Measurements from ENCODE around the gene MAPKBP1. TPM values are rescaled to one million over a fixed set of nuclear protein-coding genes. Genes with fewer than 3 reads are reported as not detected.

MAPKBP1 gene
- total RNA-seq, 1 experiment from 2014 or later = 10.0 TPM

DNA sequence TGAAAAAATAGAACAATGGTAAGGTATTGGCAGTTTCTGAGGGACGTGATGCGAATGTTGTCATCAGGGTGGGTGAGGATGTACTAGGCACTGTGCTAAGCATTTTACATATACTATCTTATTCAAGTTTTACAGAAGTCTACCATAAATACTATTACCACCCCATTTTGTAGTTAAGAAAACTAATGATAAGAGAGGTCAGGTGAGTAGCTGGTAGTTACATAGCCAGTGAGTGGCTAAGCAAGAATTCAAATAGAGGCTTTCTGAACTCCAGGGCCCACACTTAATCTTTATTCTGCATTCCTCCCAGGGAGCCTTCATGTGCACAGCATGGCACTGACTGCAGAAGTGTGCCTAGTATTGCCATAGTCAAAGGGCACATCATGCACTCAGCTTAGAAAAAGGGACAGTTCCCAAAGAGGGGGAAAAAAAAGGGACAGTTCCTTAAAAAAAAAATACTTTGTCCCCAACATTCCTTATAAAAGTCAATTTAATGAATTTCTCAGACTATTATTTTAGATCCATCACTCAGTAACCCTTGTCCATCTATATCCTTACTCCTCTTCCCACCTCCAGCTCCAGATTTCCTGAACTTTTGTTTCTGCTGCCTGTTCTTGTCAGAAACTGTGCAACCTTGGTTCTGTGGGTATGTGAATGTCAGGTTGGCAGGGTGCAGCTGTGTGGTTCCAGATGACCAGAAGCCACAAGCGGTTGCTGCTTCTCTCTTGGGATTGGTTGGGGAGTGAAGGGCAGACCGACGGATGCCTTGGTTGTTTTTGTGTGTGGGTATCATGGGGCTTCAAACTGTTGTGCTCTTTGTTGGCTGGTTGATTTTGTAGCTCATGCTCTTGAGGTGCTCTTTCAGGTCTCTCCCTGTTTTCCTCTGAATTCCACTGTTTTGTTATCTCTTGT lies 8.3 kb downstream of the MAPKBP1 start:
- no peak for DNase-seq (ENCODE audit: low spot score)

DNA sequence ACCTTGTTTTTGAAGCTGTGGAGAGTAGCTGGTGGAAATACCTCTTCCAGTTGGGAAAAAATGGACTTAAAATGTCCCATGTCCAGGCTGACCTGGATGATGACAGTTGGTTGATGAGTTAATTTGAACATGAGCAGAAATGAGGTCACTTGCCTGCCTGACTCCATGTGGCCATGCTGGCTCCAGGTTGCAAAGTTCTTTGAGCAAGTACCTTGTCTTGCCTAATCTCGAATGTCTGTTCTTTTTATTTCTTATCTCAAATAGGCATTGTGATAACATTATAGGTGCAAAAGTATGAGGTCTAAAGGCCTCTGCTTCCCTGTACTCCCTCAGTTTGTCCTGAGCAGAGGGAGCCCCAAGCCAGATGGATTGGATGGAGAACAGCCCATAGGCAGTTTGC lies 9.0 kb downstream of the MAPKBP1 start:
- DNase-seq (ENCODE audit: low spot score) = no peak

DNA sequence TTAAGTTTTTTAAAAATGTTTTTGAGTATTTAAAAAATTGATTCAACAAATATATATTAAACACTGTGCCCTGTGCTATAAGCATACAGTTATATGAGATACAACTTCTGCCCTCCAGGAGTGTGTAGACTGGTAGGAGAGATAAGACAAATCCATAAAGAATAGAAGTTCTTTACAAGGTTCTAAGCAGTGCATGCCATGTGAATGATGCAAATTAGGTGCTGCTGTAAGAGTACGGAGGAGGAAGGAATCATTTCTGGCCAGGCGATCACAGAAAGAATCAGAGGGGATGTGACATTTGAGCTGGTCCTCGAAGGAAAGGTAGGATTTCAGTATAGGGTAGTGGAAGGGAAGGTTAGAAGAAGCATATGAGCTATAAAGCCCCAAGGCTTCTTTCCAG lies 14.0 kb downstream of the MAPKBP1 start:
- no peak for DNase-seq (ENCODE audit: low spot score)

DNA sequence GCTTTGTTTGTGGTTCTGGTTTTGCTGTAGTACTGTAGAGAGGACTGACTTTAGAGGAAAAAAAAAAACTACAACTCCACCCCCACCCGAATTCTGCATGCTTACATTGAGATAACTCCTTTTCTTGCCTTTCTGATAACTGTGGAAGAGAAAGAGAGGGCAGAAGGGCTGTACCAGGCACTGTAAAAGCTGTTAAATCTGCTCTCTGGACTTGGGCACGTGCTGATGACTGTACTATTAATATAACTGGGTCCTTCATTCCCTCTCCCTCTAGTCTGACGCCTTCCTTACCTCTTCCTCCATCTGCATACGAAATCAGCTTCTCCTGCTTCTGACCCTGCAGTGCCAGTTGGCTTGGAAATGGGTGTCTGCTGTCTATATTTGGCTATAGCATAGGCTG lies 15.0 kb downstream of the MAPKBP1 start:
- no peak for DNase-seq (ENCODE audit: low spot score)

DNA sequence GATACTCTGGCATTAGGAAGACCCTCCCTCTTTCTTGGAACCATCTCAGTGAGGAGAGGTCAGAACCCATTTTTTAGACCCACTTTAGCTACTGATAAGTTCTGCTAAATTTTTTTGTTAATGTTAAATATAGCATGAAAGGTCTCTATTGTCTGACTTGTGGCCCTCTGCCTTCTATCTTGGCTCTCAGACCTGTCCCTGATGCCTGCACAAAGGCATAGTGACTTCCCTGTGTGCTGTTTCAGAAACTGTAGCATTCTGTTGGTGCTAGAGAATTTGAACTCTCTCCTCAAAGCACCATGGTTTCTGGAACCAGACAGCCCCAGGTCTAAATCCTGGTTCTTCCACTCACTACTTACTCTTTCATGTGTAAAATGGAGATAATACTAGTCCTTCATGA lies 15.4 kb downstream of the MAPKBP1 start:
- DNase-seq (ENCODE audit: low spot score) = no peak

DNA sequence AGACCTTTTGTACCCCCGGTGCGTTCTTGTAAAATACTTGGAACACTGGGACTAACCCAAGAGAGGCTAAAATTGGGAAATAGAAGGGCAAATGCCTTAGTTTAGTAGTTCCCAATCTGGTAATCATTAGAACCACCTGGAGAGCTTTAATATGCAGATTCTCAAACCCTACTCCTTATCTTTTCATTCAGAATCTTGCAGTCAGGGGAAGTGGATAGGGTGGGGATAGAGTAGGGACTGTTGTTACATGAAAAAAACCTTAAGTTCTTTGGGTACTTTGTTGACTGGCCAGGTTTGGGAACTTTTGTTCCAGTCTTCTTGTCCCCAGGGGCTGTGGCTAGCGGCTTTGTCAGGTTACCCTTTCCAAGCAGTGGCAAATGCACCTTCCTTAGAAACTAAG lies 15.9 kb downstream of the MAPKBP1 start:
- no peak for DNase-seq (ENCODE audit: low spot score)

DNA sequence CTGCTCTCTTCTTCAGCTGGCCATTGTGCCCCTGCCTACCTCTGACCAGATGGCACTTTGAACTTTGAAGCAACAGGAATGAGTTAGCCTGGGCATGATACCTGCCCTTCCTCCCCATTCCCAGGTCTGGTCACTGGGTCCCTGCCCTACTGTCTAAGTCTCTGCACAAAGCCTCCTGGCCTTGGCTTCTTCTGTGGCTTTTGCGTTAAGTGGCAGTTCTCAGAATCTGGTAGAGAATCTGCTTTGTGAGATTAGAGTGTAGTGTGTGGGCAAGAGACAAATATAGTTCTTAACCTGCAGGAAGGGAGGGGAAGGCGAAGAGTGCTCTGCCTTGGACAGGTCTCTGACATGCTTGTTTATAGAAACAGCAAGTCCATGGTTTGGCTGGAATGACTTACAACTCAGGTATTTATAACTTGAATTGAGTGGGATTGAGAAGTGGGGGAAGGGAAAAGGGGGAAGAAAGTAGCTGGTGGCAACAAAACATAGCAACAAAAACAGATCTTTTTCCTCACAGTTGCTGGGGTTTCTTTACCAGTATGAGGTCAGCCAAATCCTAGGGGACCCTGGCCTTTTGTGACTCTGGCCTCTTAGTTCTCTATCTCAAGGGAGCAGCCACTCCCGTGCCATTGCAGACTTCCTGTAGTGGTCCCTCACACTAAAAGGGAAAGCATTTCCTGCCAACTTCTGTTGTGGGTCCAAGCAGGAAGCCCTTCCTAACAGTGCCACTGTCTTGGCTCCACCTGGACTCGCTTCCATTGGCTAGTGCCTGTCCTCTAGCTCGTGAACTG lies 16.7 kb downstream of the MAPKBP1 start:
- peak; percentile 63 for DNase-seq (ENCODE audit: low spot score)

DNA sequence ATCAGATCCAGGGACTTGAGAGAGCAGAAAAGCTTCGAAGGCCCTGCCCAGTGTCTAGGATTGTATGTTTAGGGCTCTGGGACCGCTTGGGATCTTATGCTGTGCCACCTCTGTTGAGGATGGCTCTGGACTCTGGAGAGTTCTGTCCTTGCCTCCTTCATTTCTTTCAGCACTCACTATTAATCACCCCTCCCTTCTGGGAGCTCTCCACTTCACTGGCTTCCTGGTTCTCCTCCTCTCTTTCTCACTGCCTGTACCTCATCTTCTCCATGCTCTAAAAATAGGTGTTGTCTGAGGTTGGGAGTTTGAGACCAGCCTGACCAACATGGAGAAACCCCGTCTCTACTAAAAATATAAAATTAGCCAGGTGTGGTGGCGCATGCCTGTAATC lies 17.3 kb downstream of the MAPKBP1 start:
- DNase-seq (ENCODE audit: low spot score) = no peak

DNA sequence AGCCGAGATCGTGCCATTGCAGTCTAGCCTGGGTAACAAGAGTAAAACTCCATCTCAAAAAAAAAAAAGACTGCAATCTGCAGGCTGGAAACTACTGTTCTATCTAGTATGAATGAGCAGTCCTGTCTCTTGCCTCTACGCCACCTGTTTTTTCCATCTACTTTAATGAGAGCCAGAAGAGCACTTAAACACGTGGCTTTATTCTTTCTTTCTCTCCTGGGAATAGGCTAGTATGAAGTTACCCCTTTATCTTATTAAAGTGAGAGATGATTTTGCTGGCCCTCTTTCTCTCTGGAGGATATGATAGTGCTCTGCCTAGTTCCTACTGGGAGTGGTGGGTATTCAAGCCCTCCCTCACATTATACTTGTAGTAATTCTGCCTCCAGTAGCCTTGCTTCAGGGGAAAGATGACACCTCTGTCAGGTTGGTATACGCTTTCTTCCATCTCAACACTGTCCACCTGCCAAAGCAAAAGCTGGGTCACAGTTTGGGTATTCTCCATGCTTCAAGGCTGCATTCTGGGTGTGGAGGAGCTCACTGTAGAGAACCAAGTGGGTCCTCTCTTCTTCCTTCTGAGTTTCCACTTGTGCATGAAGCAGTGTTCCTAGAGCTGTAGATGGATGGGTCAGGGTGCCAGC lies 17.8 kb downstream of the MAPKBP1 start:
- no peak for DNase-seq (ENCODE audit: low spot score)

DNA sequence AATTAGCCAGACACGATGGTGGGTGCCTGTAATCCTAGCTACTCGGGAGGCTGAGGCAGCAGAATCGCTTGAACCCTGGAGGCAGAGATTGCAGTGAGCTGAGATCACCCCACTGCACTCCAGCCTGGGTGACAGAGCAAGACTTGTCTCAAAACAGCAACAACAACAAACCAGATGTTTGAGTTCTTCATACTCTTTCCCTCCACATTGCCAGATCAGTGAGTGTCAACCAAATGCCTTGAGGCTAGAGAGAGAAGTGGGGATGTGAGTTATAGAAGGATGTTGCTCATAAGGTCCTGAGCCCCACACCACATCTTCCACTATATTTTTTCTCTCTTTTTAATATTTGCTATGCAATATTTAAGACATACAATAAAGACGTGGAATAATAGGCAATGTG lies 19.8 kb downstream of the MAPKBP1 start:
- DNase-seq (ENCODE audit: low spot score) = no peak

DNA sequence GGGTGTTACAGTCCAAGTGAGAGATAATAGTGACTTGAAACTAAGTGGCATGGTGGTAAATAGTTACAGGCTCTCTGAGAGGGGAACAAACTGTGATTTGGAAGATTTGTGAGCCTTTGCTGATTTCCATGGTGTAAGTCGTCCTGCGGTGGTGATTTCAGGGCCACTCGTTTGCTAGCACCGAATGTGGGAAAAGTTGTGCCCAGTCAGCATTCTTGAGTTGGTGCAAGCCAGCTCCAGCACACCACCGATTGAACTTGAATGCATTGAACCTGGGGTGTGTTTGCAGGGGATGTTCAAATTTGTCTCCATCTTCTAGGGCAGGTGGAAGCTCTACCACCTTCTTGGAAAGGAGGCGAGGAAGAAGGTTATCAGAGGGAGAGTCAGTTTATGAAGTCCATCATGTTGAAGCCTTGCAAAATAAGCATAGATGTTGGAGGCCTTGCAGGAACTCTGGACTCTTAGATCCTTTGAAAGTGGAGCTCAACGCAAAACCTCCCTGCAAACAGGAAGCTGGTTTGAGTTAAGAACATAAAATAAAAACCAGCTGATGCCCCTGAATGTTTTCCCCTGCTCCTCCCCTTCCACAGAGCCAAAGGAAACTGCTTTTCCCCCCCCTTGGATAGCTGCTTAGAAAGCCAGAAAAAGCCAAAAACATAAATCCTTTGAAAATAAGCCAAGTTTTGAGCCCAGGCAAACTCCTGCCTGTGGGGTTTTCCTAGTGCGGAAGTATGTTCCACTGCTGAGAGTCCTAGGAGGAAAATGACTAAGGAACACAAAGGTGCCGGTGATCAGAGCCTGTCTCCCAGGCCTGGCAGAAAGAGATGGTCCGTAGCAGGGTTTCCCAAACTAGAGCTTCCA lies 21.9 kb downstream of the MAPKBP1 start:
- no peak for DNase-seq (ENCODE audit: low spot score)

DNA sequence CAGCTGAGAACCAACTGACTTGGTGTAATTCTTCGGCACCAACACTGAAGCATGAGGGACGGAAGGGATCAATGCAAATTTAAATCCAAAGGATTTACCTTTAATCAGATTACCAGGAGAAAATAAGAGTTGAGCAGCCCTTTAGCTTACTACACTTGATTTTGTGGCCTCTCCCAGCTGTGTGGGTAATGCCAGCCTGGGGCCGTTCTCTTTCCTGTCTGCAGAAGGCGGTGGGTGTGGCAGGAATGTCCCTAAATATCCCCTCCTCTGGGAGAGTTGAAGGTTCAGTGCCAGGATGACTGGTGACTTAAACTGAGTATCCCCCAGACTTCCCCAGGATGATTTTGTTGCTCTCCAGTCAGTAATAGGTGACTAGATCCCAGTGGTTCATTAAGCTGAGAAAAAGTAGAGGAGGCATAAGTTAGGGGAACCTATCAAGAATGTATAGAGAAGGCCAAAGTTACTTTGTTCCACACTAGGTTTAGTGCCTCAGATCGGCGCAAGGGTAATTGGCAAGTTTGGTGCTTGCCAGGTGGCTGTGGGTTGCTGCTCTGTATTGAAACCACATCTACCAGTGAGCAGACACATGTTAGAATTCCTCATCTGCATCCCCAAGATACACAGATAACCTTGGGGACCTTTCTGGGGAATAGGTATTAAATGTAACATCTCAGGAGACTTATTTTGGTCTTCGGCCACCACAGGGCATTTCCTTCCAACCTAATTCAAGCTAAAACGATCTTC lies 23.1 kb downstream of the MAPKBP1 start:
- DNase-seq (ENCODE audit: low spot score) = no peak

DNA sequence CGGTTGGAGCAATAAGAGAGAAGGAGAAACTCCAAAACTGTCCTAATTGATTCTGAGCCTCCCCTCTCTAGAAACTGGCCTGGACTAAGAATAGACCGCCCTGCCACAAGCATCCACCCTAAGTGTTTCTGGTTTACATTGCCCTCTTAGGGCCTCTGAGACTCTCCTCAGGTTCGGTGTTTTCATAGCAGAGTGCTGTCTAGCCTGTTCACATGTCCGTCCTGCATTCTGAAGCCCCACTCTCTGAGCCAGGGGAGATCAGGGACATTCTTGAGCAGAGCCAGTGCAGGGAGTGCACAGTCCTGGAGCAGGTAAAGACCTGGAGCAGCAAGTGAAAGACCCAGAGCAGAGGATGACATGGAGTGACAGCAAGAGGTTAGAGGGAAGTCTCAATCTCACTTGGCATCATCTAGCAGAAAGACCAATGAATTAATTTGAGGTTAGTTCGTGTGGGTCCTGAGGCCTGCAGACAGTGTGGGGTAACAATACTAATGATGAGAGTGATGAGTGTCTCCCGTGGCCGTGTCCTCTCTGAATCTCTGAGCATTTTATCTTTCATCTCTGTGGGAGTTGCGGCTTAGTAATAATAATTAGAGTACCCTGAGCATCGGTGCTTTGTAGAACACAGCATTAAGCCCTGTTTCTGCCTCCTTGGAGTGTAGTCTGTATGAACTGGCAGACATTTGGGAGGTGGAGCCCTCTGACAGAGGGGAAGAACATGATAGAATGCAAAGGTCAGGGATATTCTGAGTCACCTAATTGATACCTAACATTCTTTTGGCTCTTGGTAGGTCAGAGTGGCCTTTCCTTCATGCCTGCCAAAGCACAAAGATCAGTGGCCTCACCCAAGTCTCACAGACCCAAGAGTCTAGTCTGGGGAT lies 24.6 kb downstream of the MAPKBP1 start:
- no peak for DNase-seq (ENCODE audit: low spot score)

DNA sequence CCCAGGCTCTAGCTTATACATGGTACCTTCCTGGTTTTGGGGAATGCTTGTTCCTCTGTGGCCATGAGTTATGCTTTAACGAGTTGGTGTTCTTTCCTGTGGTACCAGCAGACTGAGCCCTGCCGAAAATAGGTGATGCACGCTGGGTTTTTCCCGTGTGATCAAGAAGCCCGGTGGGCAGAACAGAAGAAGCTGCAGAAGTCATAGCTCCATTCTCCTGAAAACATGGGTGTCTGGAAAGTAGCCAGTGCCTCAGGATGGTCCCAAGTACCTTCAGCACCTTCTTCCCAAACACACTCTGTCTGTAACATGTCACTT lies 25.2 kb downstream of the MAPKBP1 start:
- DNase-seq (ENCODE audit: low spot score) = no peak

DNA sequence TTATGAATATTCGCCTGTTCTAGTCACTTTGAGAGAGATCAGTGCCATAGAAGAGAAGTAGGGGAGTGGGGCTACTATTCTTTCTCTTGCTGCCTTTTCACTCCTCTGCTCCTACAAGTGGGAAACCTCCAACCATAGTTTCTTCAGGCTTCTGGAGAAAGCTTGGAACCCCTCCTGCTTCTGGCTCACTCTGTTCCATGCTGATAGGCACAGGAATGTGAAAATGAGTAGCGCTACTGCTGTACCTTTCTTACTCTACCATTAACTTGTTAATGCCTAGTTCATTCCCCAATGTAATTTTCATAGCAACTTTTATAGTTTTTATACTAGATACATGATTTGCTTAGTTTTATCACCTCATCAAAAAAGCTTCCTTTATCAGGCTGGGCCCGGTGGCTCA lies 26.9 kb downstream of the MAPKBP1 start:
- DNase-seq (ENCODE audit: low spot score) = no peak

DNA sequence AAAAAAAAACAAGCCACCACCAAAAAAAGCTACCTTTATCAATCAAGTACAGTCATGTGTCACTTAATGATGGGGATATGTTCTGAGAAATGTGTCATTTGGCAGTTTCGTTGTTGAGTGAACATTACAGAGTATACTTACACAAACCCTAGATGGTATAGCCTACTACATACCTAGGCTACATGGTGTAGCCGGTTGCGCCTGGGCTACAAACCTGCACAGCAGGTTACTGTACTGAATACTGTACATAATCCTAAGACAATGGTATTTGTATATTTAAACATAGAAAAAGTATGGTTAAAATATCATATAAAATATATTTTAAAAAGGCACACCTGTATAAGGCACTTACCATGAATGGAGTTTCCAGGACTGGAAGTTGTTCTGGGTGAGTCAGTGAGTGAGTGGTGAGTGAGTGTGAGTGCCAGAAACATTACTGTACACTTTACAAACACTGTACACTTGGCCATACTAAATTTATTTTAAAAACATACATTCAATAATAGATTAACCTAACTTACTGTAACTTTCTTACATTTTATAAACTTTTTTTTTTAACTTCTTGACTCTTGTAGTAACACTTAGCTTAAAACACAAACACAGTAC lies 27.7 kb downstream of the MAPKBP1 start:
- peak; percentile 16 for DNase-seq (ENCODE audit: low spot score)

DNA sequence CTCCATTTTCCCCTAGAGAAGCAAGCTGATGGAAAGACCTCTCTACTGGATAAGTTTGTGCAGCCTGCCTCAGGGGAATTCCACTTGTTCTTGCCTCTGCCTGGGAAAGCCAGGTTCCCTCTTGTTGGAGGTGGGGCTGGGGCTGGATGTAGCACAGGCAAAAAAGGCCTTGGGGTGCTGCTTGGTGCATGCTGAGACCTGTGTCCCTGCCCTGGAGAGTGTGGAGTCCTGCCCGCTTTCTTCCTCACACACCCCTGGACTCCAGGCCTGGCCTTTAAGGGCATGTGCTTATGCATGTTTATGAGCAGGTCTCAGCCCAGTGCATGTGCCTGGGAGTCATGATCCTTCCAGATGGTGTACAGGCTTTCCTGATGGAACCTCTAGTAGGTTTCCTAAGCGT lies 30.1 kb downstream of the MAPKBP1 start:
- no peak for DNase-seq (ENCODE audit: low spot score)

DNA sequence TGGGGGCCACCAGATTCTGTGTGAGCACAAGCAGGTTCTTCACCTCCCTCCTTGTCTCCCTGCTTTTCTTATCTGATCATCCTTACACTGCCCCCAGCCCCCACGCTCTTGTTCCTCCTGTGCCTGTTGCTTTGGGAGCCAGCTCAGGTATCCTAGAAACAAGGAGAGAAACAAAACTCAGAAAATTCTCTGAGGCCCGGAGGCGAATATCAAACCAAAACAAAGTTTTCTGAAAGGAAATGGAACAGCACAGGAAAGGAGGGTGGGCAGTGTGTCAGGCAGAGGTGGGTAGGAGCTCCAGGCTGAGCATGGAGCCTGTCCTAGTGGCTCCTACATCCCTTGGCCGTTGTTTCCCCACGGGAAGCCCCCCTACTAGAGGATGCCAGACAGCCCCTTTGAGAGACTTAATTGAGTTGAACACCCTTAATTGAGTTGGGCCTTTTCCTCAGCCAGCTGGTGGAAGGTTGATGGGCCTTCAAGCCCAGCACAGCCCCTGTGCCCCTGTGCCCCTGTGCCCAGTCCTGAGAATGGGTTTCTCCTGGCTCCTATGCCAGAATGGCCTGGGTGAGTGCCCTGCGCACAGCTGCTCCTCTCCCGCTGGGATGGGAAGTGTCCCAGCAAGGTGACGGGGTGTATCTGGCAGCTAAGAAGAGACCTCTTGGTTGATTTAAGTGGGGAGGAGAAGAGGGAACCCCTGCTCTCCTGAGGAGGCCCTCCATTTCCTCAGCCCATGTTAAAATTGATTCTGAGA lies 30.8 kb downstream of the MAPKBP1 start:
- DNase-seq (ENCODE audit: low spot score) = no peak

DNA sequence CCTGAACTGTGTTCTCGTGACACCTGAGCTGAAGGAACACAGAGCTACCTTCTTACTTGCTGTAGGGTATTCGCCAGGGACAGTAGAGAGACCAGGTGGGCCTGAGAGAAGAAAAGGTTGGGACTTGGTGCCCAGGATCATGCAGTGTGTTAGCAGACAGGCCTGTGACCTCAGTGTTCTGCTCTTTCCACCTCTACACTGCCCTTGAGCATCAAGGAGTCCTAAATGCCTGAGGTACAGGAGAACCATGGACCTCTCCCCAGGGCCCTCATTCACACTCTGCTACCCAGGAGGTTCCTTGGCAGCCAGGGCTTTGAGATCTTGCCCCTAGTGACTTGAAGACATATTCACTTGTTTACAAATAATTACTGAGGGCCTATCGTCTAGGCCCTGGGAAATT lies 31.4 kb downstream of the MAPKBP1 start:
- DNase-seq (ENCODE audit: low spot score) = no peak

Data from A172 (cell line).